ENCODE measurements around the gene FTCD.

GRCh38 chr21:46181953-46182547 lies 26.7 kb upstream of the FTCD start:
- no peak for TF ChIP-seq POLR2A (IDR thresholded peaks at IDR 0.05; ENCODE audit: low read depth, low read length)
- no peak for TF ChIP-seq POLR2AphosphoS5 (IDR thresholded peaks at IDR 0.05; ENCODE audit: low read depth, low read length)
- TF ChIP-seq SPI1 (IDR thresholded peaks at IDR 0.05; ENCODE audit: low read depth, low read length) = no peak
- TF ChIP-seq TAF1 (IDR thresholded peaks at IDR 0.05; ENCODE audit: low read depth, low read length) = no peak
